GM18951 (cell line): ENCODE results near the gene BLACAT1.

Experiments
- POLR2A ChIP-seq: IDR thresholded peaks from 4 replicates; pipeline ENCODE4 v1.6.1; 2011; ENCODE audit warnings: mild to moderate bottlenecking; ENCODE audit not compliant: insufficient read length, insufficient read depth; ENCODE audit errors: extremely low read depth
- in situ Hi-C: fragments of 300-500 bp; cut with MboI; formaldehyde crosslinking; loops from one replicate; pipeline ENCODE4 v1.12.0; 2022; ENCODE audit warnings: low sequenced_read_pairs, mixed read lengths, inconsistent platforms; ENCODE audit not compliant: unreplicated experiment

Gene BLACAT1

GRCh38 chr1:205477121-205477758, 21.4 kb upstream of the BLACAT1 start:
- in situ Hi-C loops: no loop called here
- TF ChIP-seq POLR2A: no peak

GRCh38 chr1:205476648-205477047, 20.8 kb upstream of the BLACAT1 start:
- no peak for TF ChIP-seq POLR2A
- in situ Hi-C loops: no loop called here

GRCh38 chr1:205475855-205476254, 20.0 kb upstream of the BLACAT1 start:
- TF ChIP-seq POLR2A: no peak
- in situ Hi-C loops: no loop called here

GRCh38 chr1:205474571-205474970, 18.7 kb upstream of the BLACAT1 start:
- TF ChIP-seq POLR2A: no peak
- in situ Hi-C loops: no loop called here

GRCh38 chr1:205473966-205474365, 18.1 kb upstream of the BLACAT1 start:
- in situ Hi-C loops: no loop called here
- TF ChIP-seq POLR2A: no peak

GRCh38 chr1:205473475-205473874, 17.6 kb upstream of the BLACAT1 start:
- no peak for TF ChIP-seq POLR2A
- in situ Hi-C loops: no loop called here

- no peak for TF ChIP-seq POLR2A
- in situ Hi-C loops: no loop called here
Observed at GRCh38 chr1:205472737-205473441, 17.0 kb upstream of the BLACAT1 start.

GRCh38 chr1:205470131-205470530, 14.3 kb upstream of the BLACAT1 start:
- in situ Hi-C loops: no loop called here
- TF ChIP-seq POLR2A: no peak

- in situ Hi-C loops: no loop called here
- TF ChIP-seq POLR2A: no peak
Observed at GRCh38 chr1:205466595-205467220, 10.9 kb upstream of the BLACAT1 start.

- in situ Hi-C loops: no loop called here
- no peak for TF ChIP-seq POLR2A
Observed at GRCh38 chr1:205465392-205465791, 9.5 kb upstream of the BLACAT1 start.

GRCh38 chr1:205458777-205459566, 3.1 kb upstream of the BLACAT1 start:
- TF ChIP-seq POLR2A: no peak

GRCh38 chr1:205456868-205457745, 1.3 kb upstream of the BLACAT1 start:
- TF ChIP-seq POLR2A: no peak
- in situ Hi-C loops: no loop called here

More at GRCh38 chr1:205458777-205459566, 3.1 kb upstream of the BLACAT1 start:
- in situ Hi-C loops: no loop called here
